GM18526 (cell line): ENCODE results near the gene GPR108.

Experiments used
- POLR2A ChIP-seq: IDR thresholded peaks from 3 replicates; pipeline ENCODE4 v1.6.1; 2011; ENCODE audit not compliant: insufficient read length; ENCODE audit errors: extremely low read depth

GPR108 gene

GRCh38 chr19:6732803-6733337 lies 4.5 kb downstream of the GPR108 start:
- no peak for TF ChIP-seq POLR2A

DNA sequence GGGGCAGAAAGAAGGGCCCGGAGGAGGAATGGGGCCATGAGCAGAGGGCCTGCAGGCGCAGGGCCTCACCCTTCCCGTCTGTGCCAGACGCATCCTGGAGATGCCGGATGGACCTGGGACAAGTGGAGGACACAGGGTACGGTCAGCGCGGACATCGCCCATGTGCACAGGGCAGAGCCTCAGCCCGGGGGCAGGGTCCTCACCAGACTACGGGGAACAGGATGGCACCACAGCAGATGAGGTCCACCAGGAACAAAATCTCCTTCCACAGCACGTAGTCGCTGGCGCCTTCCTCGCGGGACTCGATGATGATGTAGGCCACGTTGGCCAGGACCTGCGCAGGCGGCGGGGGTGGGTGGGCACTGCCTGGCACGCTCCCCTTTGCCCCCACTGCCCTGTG lies 5.6 kb downstream of the GPR108 start:
- no peak for TF ChIP-seq POLR2A

GRCh38 chr19:6730941-6731670 lies 6.3 kb downstream of the GPR108 start:
- no peak for TF ChIP-seq POLR2A

- no peak for TF ChIP-seq POLR2A
Observed at GRCh38 chr19:6730153-6730804, 7.1 kb downstream of the GPR108 start.

- TF ChIP-seq POLR2A, result no peak
Observed at GRCh38 chr19:6729573-6730152, 7.7 kb downstream of the GPR108 start.

- TF ChIP-seq POLR2A, result no peak
Observed at GRCh38 chr19:6728346-6728745, 9.0 kb downstream of the GPR108 start.

DNA sequence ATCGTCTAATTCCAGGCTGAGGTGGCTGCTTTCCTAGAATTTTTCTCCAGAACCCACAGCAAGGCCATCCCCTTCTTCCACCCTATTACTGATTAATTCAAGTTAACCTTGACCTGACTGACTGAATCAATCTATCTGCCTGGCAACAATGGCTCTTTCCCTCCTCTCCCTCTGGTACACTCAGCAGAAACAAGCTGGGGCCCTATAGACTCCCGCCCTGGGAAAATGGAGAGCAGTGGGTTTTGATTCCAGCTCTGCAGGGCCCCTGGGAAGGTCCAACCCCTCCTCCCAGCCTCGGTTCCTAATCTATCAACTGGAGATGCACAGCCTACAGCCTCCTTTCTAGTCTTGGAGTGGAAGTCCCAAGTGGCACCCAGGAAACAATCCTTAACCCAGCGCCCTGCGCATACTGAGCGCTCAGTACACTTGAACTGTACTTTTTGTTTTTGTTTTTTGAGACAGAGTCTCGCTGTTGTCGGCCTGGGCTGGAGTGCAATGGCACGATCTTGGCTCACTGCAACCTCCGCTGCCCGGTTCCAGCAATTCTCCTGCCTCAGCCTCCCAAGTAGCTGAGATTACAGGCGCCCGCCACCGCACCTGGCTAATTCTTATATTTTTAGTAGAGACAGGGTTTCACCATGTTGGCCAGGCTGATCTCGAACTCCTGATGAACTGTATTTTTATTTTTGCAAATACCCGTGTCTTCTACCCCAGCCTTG lies 11.7 kb downstream of the GPR108 start:
- TF ChIP-seq POLR2A, result no peak

GRCh38 chr19:6724631-6725492 lies 12.5 kb downstream of the GPR108 start:
- TF ChIP-seq POLR2A, result no peak

DNA sequence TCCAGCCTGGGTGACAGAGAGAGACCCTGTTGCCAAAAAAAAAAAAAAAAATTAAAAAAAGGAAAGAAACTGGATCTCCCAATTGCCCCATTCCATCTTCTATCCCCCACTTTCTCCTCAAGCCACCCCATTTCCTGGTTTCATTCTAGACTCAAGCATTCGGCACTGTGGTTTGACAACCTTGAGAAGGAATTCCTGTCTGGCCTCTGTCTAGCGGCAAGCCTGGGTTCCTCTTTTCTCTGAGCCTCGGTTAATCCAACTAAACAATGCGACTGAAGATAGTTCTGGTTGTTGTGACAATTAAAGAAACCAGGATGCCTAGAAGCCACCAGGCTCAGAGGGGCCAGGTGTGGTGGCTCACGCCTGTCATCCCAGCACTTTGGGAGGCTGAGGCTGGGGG lies 13.6 kb downstream of the GPR108 start:
- TF ChIP-seq POLR2A, result no peak

DNA sequence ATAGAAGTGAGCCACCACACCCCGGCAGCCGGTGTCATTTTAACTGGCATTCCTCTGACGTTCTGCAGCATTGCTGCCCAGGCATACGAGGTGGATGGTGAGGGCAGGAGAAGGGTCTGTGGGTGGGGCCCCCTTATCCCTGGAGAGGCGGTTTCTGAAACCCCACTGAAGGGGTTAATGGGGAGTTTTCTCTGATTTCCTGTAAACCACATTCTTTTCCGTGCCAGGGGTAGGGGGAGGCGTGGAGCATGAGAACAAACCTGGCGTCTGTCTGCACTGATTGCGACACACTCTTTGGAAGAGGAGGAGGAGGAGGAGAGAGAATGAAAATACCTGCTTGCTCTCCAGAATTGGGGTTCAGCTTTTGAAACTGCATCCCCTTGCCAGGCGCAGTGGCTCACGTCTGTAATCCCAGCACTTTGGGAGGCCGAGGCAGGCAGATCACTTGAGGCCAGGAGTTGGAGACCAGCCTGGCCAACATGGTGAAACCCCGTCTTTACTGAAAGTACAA lies 14.2 kb downstream of the GPR108 start:
- no peak for TF ChIP-seq POLR2A

DNA sequence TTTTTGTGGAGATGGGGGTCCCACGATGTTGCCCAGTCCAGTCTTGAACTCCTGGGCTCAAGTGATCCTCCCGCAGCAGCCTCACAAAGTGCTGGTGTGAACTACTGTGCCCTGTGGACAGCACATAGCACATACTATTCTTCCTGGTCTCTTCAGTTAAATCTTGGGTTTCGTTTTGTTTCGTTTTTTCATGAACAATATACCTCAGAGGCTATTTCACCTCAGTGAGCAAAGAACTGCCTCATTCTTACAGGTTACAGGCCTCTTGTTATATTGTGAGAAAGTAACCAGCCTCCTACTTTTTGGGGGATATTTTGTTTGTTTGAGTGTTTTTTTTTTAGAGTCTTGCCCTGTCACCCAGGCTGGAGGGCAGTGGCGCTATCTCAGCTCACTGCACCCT lies 15.6 kb downstream of the GPR108 start:
- TF ChIP-seq POLR2A, result no peak

- TF ChIP-seq POLR2A, result no peak
Observed at GRCh38 chr19:6721138-6721474, 16.3 kb downstream of the GPR108 start.

DNA sequence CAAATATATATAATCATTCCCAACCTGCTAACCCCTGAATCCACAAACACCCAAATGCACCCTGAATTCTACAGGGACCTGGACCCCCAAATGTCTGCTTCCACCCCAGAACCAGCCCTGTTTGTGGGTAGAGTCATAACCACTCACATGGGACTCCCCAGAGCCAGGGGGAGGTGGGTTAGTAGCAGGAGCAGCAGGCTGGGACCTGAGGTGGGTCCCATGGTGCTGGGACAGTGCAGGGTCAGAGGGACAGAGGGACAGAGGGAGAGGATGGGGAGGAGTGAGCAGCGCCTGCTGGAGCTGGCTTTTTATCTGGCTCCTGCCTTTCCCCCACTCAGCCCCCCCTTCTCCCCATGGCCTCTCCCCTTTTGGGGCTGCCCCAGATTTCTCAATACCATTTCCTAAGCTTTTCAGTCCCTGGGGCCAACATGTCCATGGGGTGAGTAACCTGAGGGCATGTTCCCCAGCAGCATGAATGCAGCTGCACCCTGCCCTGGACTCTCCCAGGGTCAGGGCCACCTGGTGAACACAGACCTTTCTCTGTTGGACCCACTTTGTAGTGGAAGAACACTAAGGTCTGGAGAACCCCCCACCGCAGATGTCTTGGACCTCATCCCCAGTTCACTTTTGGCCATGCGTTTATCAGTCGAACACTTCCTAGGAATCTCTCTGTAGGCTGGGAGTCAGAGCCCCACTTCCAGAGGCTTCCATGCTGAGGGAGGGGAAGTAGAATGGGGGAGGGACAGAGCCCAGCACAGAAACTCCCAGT lies 16.8 kb downstream of the GPR108 start, which contains the start of gene C3:
Gene C3, minus strand, starts transcription at position 282 of the 769 bp plus-strand sequence. Its CDS starts 61 bp downstream, at position 221.
- TF ChIP-seq POLR2A, result no peak

DNA sequence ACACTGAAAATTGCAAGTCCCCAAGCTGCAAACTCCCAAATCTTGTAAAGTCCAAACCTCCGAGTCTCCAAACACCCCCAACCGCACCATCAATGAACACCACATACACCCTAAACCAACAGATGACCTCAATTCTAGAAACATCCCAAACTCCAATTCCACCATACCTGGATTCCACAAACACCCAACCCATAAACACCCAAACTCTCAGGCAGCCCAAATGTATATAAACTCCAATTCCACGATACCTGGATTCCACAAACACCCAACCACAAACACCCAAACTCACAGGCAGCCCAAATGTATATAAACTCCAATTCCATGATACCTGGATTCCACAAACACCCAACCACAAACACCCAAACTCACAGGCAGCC lies 17.4 kb downstream of the GPR108 start:
- TF ChIP-seq POLR2A, result no peak
